CD4-positive, alpha-beta memory T cell (primary cell): ENCODE measurements around the gene TKTL1. TPM values are rescaled to one million over a fixed set of nuclear protein-coding genes. Genes with fewer than 3 reads are reported as not detected.

Experiments
- CTCF ChIA-PET: fragments of 350-600 bp; sonication (Branson Sonifier 250); formaldehyde crosslinking; loops from one replicate; lab custom pipeline; 2021; ENCODE audit warnings: inconsistent platforms; ENCODE audit not compliant: partially characterized antibody; lab: Charles Lee
- POLR2A ChIA-PET: fragments of 350-600 bp; sonication (Branson Sonifier 250); formaldehyde crosslinking; loops from one replicate; lab custom pipeline; 2021; ENCODE audit not compliant: partially characterized antibody; lab: Charles Lee
- DNase-seq, 5 donors: peaks; one replicate each; pipeline versions ENCODE4 v3.0.0 to v3.0.0-alpha.2; 2020 to 2022; ENCODE audit warnings: mixed read lengths in 1 of 5
- H3K27ac ChIP-seq: one replicate; pipeline ENCODE4 v1.7.0; 2013; ENCODE audit warnings: low read depth, low read length
- H3K27me3 ChIP-seq: 2 replicates; pipeline ENCODE4 v1.7.0; 2013; ENCODE audit warnings: mild to moderate bottlenecking, low read length, moderate library complexity; ENCODE audit not compliant: insufficient read depth
- H3K36me3 ChIP-seq: 2 replicates; pipeline ENCODE4 v1.7.0; 2013; ENCODE audit warnings: mild to moderate bottlenecking, low read length, moderate library complexity; ENCODE audit not compliant: insufficient read depth
- H3K4me1 ChIP-seq: 2 replicates; pipeline ENCODE4 v1.7.0; 2013; ENCODE audit warnings: mild to moderate bottlenecking, low read length, moderate library complexity; ENCODE audit not compliant: insufficient read depth
- H3K4me3 ChIP-seq, 2 donors: one replicate each; pipeline ENCODE4 v1.7.0; 2013; ENCODE audit warnings: low read length in 2 of 2, mild to moderate bottlenecking in 1 of 2
- H3K9me3 ChIP-seq, 2 donors: one replicate each; pipeline ENCODE4 v1.7.0; 2013; ENCODE audit warnings: low read length in 2 of 2, control low read depth in 1 of 2; ENCODE audit not compliant: control insufficient read depth in 1 of 2
- H3K27ac Mint-ChIP-seq, 7 donors: one replicate each; pipeline ENCODE4 v1.8.0; 2020 to 2021; ENCODE audit warnings: mixed read lengths in 7 of 7, mild to moderate bottlenecking in 6 of 7, inconsistent platforms in 3 of 7, moderate library complexity in 3 of 7
- H3K27me3 Mint-ChIP-seq, 2 donors: one replicate each; pipeline ENCODE4 v1.8.0; 2020 to 2021; ENCODE audit warnings: mixed read lengths in 2 of 2
- H3K36me3 Mint-ChIP-seq, 2 donors: one replicate each; pipeline ENCODE4 v1.8.0; 2020 to 2021; ENCODE audit warnings: mixed read lengths in 2 of 2, inconsistent platforms in 1 of 2, mild to moderate bottlenecking in 1 of 2
- H3K4me1 Mint-ChIP-seq, 4 donors: one replicate each; pipeline ENCODE4 v1.8.0; 2020 to 2021; ENCODE audit warnings: mixed read lengths in 4 of 4, mild to moderate bottlenecking in 1 of 4
- H3K4me3 Mint-ChIP-seq, 8 donors: one replicate each; pipeline ENCODE4 v1.8.0; 2020 to 2021; ENCODE audit warnings: mixed read lengths in 8 of 8, mild to moderate bottlenecking in 7 of 8, moderate library complexity in 6 of 8, inconsistent platforms in 3 of 8
- H3K9me3 Mint-ChIP-seq, 8 donors: one replicate each; pipeline ENCODE4 v1.8.0; 2020 to 2021; ENCODE audit warnings: mixed read lengths in 8 of 8, mild to moderate bottlenecking in 5 of 8, inconsistent platforms in 3 of 8, moderate library complexity in 1 of 8
- intact Hi-C: fragments of 100-400 bp; cut with micrococcal nuclease; formaldehyde crosslinking; loops from one replicate; pipeline ENCODE4 v1.15.1; 2023
- polyA plus RNA-seq, 2 donors: library from polyadenylated mRNA; unstranded; fragments of 300-500 nt; fragmentation: Illumina TruSeq; gene quantifications; one replicate each; pipeline ENCODE4 v1.2.3, GENCODE V29; 2021
- total RNA-seq, 2 experiments: library from RNA; stranded (reverse); gene quantifications; one replicate each; pipeline ENCODE4 v1.2.3, GENCODE V29; 2021

The TKTL1 gene
- total and polyA plus RNA-seq, 4 experiments from 2014 or later = 0.32 to 44.1 (median 10.6) TPM

- H3K4me1 ChIP-seq = peaks cover 99% of the 10 kb centered on the region
- peaks cover 8 to 37% of the 10 kb centered on the region in 2 donors for H3K36me3 Mint-ChIP-seq
- ChIA-PET POLR2A (interaction anchor here (0.8 to 12.9 kb wide), 4 partner anchors 12 to 178 kb away, joined by 3 to 245 read pairs (median 3); partner anchors contain the start of gene RPL10), CTCF (no interaction called here)
- no peaks in the 10 kb centered on the region for H3K9me3 Mint-ChIP-seq
- no peak overlapping the region for H3K27ac ChIP-seq
- H3K36me3 ChIP-seq = peaks cover 83% of the 10 kb centered on the region
- H3K27ac Mint-ChIP-seq = peak overlapping the region in 6 of 7 donors; percentile 18 to 92 (median 36)
- no peaks in the 10 kb centered on the region for H3K27me3 ChIP-seq
- peak in 2 of 5 donors; percentile 5 to 16 for DNase-seq
- intact Hi-C loops = no loop called here
- H3K4me1 Mint-ChIP-seq = peaks cover 16 to 73% (median 33%) of the 10 kb centered on the region in 4 donors
- no peaks in the 10 kb centered on the region for H3K27me3 Mint-ChIP-seq
- no peaks in the 10 kb centered on the region for H3K9me3 ChIP-seq
- no peak overlapping the region for H3K4me3 Mint-ChIP-seq
- H3K4me3 ChIP-seq = no peak overlapping the region
Measured at GRCh38 chrX:154354516-154354915, 58.9 kb downstream of the TKTL1 start.

DNA sequence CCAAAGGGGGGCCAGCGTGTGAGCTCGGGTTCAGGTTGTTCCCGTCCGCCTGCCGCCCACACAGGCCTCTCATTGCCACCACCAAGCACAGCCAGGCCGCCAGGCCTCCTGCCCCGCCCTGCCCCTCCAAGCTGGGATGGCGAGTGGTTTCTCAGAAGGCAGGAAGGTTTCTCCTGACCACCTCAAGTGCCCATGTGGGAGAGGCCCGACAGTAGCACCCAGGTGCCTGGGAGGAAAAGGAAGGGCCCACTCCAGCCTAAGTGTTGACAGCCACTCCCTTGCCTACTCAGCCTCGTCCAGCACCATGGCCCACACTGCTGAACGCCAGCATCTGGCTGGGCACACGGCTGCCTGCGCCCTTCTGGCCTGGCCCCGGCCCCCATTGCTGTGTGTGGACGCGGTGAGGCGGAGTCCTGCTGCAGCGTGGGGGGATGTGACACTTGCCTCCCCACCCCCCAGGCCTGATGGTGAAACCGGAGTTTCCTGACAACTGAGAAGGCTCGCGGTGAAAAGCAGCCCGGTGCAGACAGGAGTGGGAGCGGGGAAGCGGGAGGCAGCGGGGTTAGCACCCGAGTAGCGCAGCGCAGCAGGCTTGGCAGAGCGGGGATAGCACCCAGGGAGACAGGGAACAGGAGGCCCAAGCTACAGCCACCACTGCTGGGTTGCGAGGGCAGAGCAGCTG lies 59.6 kb downstream of the TKTL1 start:
- ChIA-PET POLR2A (interaction anchor here (0.8 to 12.9 kb wide), 3 partner anchors 11 to 280 kb away, joined by 3 to 245 read pairs (median 3); partner anchors contain the start of gene RPL10), CTCF (no interaction called here)
- Histone ChIP-seq H3K27ac (peak overlapping the region; percentile 15), H3K9me3 (no peaks in the 10 kb centered on the region), H3K36me3 (peaks cover 83% of the 10 kb centered on the region), H3K4me1 (peaks cover 99% of the 10 kb centered on the region), H3K27me3 (no peaks in the 10 kb centered on the region), H3K4me3 (no peak overlapping the region)
- Mint-ChIP-seq H3K4me1 (peaks cover 16 to 65% (median 28%) of the 10 kb centered on the region in 4 donors), H3K27me3 (no peaks in the 10 kb centered on the region), H3K4me3 (peak overlapping the region in 1 of 8 donors; percentile 45), H3K9me3 (no peaks in the 10 kb centered on the region), H3K27ac (peak overlapping the region in 2 of 7 donors; percentile 70 to 74), H3K36me3 (peaks cover 8 to 39% of the 10 kb centered on the region in 2 donors)
- intact Hi-C loops = no loop called here
- DNase-seq = peak in 2 of 5 donors; percentile 6 to 31

DNA sequence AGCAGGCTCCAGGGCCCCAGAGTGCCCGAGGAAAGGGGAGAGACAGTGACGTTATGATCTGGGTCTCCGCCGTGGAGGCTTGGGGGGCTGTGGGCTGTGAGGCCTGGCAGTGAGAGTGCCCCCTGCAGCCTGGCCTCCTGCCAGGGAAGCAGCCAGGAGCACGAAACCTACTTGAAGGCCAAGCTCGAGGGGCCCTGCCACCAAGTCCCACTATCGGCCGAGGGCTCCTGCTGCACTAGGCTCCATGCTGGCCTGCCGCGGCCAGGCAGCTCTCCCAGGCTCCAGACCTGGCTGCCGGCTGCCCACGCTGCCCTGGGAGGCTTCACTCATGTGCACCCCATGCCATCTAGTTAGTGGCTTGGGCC lies 60.2 kb downstream of the TKTL1 start:
- Mint-ChIP-seq H3K4me3 (peak overlapping the region in 1 of 8 donors; percentile 45), H3K27ac (peak overlapping the region in 4 of 7 donors; percentile 29 to 74 (median 72)), H3K27me3 (no peaks in the 10 kb centered on the region), H3K9me3 (no peaks in the 10 kb centered on the region), H3K36me3 (peaks cover 8 to 35% of the 10 kb centered on the region in 2 donors), H3K4me1 (peaks cover 14 to 65% (median 24%) of the 10 kb centered on the region in 4 donors)
- Histone ChIP-seq H3K36me3 (peaks cover 82% of the 10 kb centered on the region), H3K4me1 (peaks cover 97% of the 10 kb centered on the region), H3K27me3 (no peaks in the 10 kb centered on the region), H3K9me3 (no peaks in the 10 kb centered on the region), H3K27ac (no peak overlapping the region), H3K4me3 (no peak overlapping the region)
- intact Hi-C loops = no loop called here
- CTCF ChIA-PET = no interaction called here
- no peak for DNase-seq
- POLR2A ChIA-PET = interaction anchor here (0.8 to 12.9 kb wide), 2 partner anchors 10 to 280 kb away, joined by 3 to 245 read pairs; no protein-coding TSS in a partner anchor

DNA sequence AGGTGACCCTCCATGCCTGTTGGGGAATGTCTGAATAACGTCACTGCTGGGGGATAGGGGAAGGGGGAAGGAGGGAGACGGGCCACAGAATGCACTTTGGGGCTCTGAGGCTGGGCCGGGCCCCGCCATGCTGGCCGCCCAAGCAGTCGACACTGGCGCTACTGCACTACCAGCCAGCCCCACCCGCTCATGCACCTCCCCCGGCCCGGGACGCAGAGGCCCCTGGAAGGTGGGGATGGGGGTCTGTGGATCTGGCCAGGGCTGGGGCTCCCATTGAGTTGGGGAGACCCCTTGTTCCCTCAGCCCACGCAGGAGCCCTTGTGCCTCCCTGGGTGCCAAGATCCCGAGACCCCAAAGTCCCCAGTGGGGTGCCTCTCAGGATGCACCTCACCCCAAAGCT lies 61.0 kb downstream of the TKTL1 start:
- Histone ChIP-seq H3K27ac (no peak overlapping the region), H3K36me3 (peaks cover 86% of the 10 kb centered on the region), H3K4me3 (no peak overlapping the region), H3K27me3 (no peaks in the 10 kb centered on the region), H3K9me3 (no peaks in the 10 kb centered on the region), H3K4me1 (peaks cover 94% of the 10 kb centered on the region)
- ChIA-PET POLR2A (interaction anchor here (12.9 kb wide), 1 partner anchor 9 kb away, joined by 245 read pairs; no protein-coding TSS in a partner anchor), CTCF (interaction anchor here (0.8 to 1.0 kb wide), 2 partner anchors 10 to 17 kb away, joined by 3 read pairs; no protein-coding TSS in a partner anchor)
- Mint-ChIP-seq H3K9me3 (no peaks in the 10 kb centered on the region), H3K4me1 (peaks cover 11 to 65% (median 22%) of the 10 kb centered on the region in 4 donors), H3K4me3 (peak overlapping the region in 1 of 8 donors; percentile 64), H3K27me3 (no peaks in the 10 kb centered on the region), H3K27ac (peak overlapping the region in 3 of 7 donors; percentile 74 to 84 (median 82)), H3K36me3 (peaks cover 7 to 36% of the 10 kb centered on the region in 2 donors)
- DNase-seq = no peak
- intact Hi-C loops = no loop called here

DNA sequence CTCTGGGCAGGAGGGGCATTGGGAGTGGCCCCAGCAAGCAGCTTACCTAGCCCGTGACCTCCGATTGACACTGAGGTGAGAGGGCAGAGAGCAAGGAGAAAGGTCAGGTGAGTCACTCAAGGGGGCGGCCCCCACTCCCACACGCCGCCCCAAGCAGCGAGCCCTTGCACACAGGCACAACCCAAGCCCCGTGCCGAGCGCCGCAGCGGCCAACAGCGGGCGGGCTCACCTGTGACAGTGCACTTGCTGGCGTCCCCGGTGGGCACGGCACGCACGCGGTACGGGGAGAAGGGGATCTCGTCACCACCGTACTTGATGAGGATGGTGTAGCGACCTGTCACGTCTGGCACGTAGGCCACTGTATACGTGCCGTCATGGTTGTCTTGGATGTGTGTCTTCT lies 61.6 kb downstream of the TKTL1 start:
- Histone ChIP-seq H3K4me1 (peaks cover 94% of the 10 kb centered on the region), H3K36me3 (peaks cover 86% of the 10 kb centered on the region), H3K4me3 (no peak overlapping the region), H3K9me3 (no peaks in the 10 kb centered on the region), H3K27me3 (no peaks in the 10 kb centered on the region), H3K27ac (peak overlapping the region; percentile 21)
- H3K27me3 Mint-ChIP-seq = no peaks in the 10 kb centered on the region
- ChIA-PET POLR2A (interaction anchor here (12.9 kb wide), 1 partner anchor 9 kb away, joined by 245 read pairs; no protein-coding TSS in a partner anchor), CTCF (interaction anchor here (0.8 to 1.0 kb wide), 2 partner anchors 9 to 16 kb away, joined by 3 read pairs; no protein-coding TSS in a partner anchor)
- intact Hi-C loops = no loop called here
- H3K4me1 Mint-ChIP-seq = peaks cover 9 to 63% (median 20%) of the 10 kb centered on the region in 4 donors
- peak overlapping the region in 5 of 7 donors; percentile 55 to 85 (median 64) for H3K27ac Mint-ChIP-seq
- peak overlapping the region in 1 of 8 donors; percentile 39 for H3K4me3 Mint-ChIP-seq
- peak in 1 of 5 donors; percentile 37 for DNase-seq
- H3K36me3 Mint-ChIP-seq = peaks cover 5 to 31% of the 10 kb centered on the region in 2 donors
- no peaks in the 10 kb centered on the region for H3K9me3 Mint-ChIP-seq

DNA sequence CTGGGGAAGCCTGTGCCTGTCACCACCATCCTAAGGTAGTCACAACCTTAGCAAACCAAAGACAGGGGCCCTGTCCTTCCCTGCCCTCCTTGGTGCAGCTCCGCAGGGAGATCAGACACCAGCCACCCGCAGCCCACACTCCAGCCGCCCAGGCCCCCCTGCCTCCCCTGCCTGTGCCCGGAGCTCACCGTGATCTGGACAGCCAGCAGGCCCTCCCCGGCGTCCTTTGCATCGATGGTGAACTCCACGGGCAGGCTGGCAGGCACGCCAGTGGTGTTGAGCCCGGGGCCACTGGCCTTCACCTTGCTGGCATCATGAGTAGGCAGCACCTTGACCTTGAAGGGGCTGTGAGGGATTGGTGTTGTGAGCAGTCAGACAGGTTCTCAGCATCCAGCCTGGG lies 62.4 kb downstream of the TKTL1 start:
- Mint-ChIP-seq H3K36me3 (peaks cover 8 to 34% of the 10 kb centered on the region in 2 donors), H3K27ac (peak overlapping the region in 3 of 7 donors; percentile 57 to 76 (median 58)), H3K4me1 (peaks cover 11 to 60% (median 19%) of the 10 kb centered on the region in 4 donors), H3K9me3 (no peaks in the 10 kb centered on the region), H3K27me3 (no peaks in the 10 kb centered on the region), H3K4me3 (peak overlapping the region in 1 of 8 donors; percentile 12)
- H3K4me3 ChIP-seq = no peak overlapping the region
- H3K4me1 ChIP-seq = peaks cover 94% of the 10 kb centered on the region
- POLR2A ChIA-PET = interaction anchor here (12.9 kb wide), 1 partner anchor 8 kb away, joined by 245 read pairs; no protein-coding TSS in a partner anchor
- H3K27me3 ChIP-seq = no peaks in the 10 kb centered on the region
- peak in 1 of 5 donors; percentile 21 for DNase-seq
- H3K9me3 ChIP-seq = no peaks in the 10 kb centered on the region
- intact Hi-C loops = no loop called here
- H3K36me3 ChIP-seq = peaks cover 86% of the 10 kb centered on the region
- H3K27ac ChIP-seq = peak overlapping the region; percentile 21
- CTCF ChIA-PET = no interaction called here

DNA sequence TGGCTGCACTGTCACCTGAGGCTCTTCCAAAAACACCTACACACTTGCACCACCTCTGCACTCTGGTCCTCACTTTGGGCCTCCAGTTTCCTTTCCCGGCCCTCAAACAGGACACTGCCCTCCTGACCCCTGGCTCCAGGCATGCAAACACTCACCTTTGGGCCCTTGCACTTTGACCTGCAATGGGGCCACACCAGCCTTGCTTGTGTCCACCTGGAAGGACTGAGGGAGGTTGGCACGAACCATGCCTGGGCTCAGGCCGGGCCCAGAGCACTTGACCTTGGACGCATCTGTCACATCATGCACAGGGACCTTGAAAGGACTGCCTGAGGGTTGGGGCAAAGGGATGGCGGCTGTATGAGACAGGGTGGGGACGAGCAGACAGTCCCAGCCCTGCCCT lies 63.2 kb downstream of the TKTL1 start:
- ChIA-PET CTCF (no interaction called here), POLR2A (interaction anchor here (12.9 kb wide), 1 partner anchor 7 kb away, joined by 245 read pairs; no protein-coding TSS in a partner anchor)
- H3K4me3 Mint-ChIP-seq = peak overlapping the region in 1 of 8 donors; percentile 13
- H3K4me1 Mint-ChIP-seq = peaks cover 9 to 55% (median 15%) of the 10 kb centered on the region in 4 donors
- peaks cover 80% of the 10 kb centered on the region for H3K36me3 ChIP-seq
- H3K27ac Mint-ChIP-seq = peak overlapping the region in 4 of 7 donors; percentile 37 to 76 (median 61)
- H3K9me3 ChIP-seq = no peaks in the 10 kb centered on the region
- H3K9me3 Mint-ChIP-seq = no peaks in the 10 kb centered on the region
- intact Hi-C loops = no loop called here
- no peak overlapping the region for H3K4me3 ChIP-seq
- no peaks in the 10 kb centered on the region for H3K27me3 Mint-ChIP-seq
- DNase-seq = no peak
- H3K36me3 Mint-ChIP-seq = peaks cover 8 to 36% of the 10 kb centered on the region in 2 donors
- H3K4me1 ChIP-seq = peaks cover 86% of the 10 kb centered on the region
- no peak overlapping the region for H3K27ac ChIP-seq
- no peaks in the 10 kb centered on the region for H3K27me3 ChIP-seq
